COLO668 (cell line): ENCODE results near the gene OBI1.

Source experiments
- DNase-seq: peaks from one replicate; lab custom pipeline; 2025; ENCODE audit not compliant: unreplicated experiment; lab: John Stamatoyannopoulos, UW

Gene OBI1

GRCh38 chr13:78604782-78605611 is 54.0 kb downstream of the OBI1 start:
- DNase-seq, result peak; percentile 68

GRCh38 chr13:78603240-78603957 is 55.6 kb downstream of the OBI1 start, which contains the start of gene POU4F1:
TSS of gene POU4F1 (minus strand) at chr13:78603552. CDS start at chr13:78603326, 226 bp downstream.
- DNase-seq, result peak; percentile 100

GRCh38 chr13:78602561-78603239 is 56.3 kb downstream of the OBI1 start:
- peak; percentile 81 for DNase-seq

- peak; percentile 67 for DNase-seq
These were observed 56.9 kb downstream of the OBI1 start for GRCh38 chr13:78601874-78602560.

GRCh38 chr13:78601124-78601873 is 57.7 kb downstream of the OBI1 start:
- DNase-seq, result peak; percentile 83

- peak; percentile 42 for DNase-seq
These were observed 58.6 kb downstream of the OBI1 start for GRCh38 chr13:78600280-78600883.

- no peak for DNase-seq
These were observed 59.2 kb downstream of the OBI1 start for GRCh38 chr13:78599645-78600279.

GRCh38 chr13:78598966-78599644 is 59.9 kb downstream of the OBI1 start:
- no peak for DNase-seq

- DNase-seq, result no peak
These were observed 60.7 kb downstream of the OBI1 start for GRCh38 chr13:78598116-78598781.

- DNase-seq, result peak; percentile 55
These were observed 61.4 kb downstream of the OBI1 start for GRCh38 chr13:78597602-78597932.

- peak; percentile 96 for DNase-seq
These were observed 62.0 kb downstream of the OBI1 start for GRCh38 chr13:78596736-78597601.

- DNase-seq, result peak; percentile 86
These were observed 62.6 kb downstream of the OBI1 start for GRCh38 chr13:78596399-78596735.

- peak; percentile 96 for DNase-seq
These were observed 63.2 kb downstream of the OBI1 start for GRCh38 chr13:78595495-78596398.

GRCh38 chr13:78594456-78594975 is 64.4 kb downstream of the OBI1 start:
- no peak for DNase-seq

- DNase-seq, result peak; percentile 48
These were observed 65.1 kb downstream of the OBI1 start for GRCh38 chr13:78593652-78594455.
